Karpas-422 (cell line): ENCODE results near the gene FMR1. TPM values are rescaled to one million over a fixed set of nuclear protein-coding genes. Genes with fewer than 3 reads are reported as not detected.

Experiments
- DNase-seq: peaks from one replicate; pipeline ENCODE4 v3.0.0-alpha.2; 2015
- H2AFZ ChIP-seq: fragments of 200-600 bp; sonication (generic); 2 replicates; pipeline ENCODE4 v1.6.1; 2014; ENCODE audit warnings: antibody characterized with exemption, low read length, mixed read lengths
- H3K27ac ChIP-seq: fragments of 200-600 bp; sonication (generic); 2 replicates; pipeline ENCODE4 v1.5.1; 2014; ENCODE audit warnings: mild to moderate bottlenecking, low read length, moderate library complexity
- H3K27me3 ChIP-seq: fragments of 200-600 bp; sonication (generic); 2 replicates; pipeline ENCODE4 v1.6.1; 2014; ENCODE audit warnings: low read length, mixed read lengths
- H3K36me3 ChIP-seq: fragments of 200-600 bp; sonication (generic); 2 replicates; pipeline ENCODE4 v1.6.1; 2014; ENCODE audit warnings: low read length, mixed read lengths; ENCODE audit not compliant: insufficient read depth
- H3K4me1 ChIP-seq: fragments of 200-600 bp; sonication (generic); 2 replicates; pipeline ENCODE4 v1.6.1; 2014; ENCODE audit warnings: mild to moderate bottlenecking, low read length, mixed read lengths
- H3K4me2 ChIP-seq: fragments of 200-600 bp; sonication (generic); 2 replicates; pipeline ENCODE4 v1.6.1; 2014; ENCODE audit warnings: low read length, low read depth, mild to moderate bottlenecking; ENCODE audit not compliant: poor library complexity, severe bottlenecking
- H3K4me3 ChIP-seq: fragments of 200-600 bp; sonication (generic); 2 replicates; pipeline ENCODE4 v1.5.1; 2014; ENCODE audit warnings: mild to moderate bottlenecking, antibody characterized with exemption, low read length, mixed read lengths
- H3K79me2 ChIP-seq: fragments of 200-600 bp; sonication (generic); 2 replicates; pipeline ENCODE4 v1.6.1; 2014; ENCODE audit warnings: mild to moderate bottlenecking, low read length, mixed read lengths
- H3K9ac ChIP-seq: fragments of 200-600 bp; sonication (generic); 2 replicates; pipeline ENCODE4 v1.6.0; 2014; ENCODE audit warnings: low read length
- H3K9me2 ChIP-seq: fragments of 200-600 bp; sonication (generic), shearing (Covaris generic); replicated peaks from 2 replicates; pipeline ENCODE4 v1.6.0; 2014; ENCODE audit warnings: mild to moderate bottlenecking, low read length, moderate library complexity; ENCODE audit not compliant: insufficient read depth
- H3K9me3 ChIP-seq: fragments of 300-700, 200-600 bp; sonication (generic); 2 replicates; pipeline ENCODE4 v1.6.1; 2014; ENCODE audit warnings: low read length, mixed read lengths
- H4K20me1 ChIP-seq: fragments of 200-600 bp; sonication (generic); 2 replicates; pipeline ENCODE4 v1.6.1; 2014; ENCODE audit warnings: mild to moderate bottlenecking, antibody characterized with exemption, low read length, low read depth; ENCODE audit not compliant: insufficient read depth
- total RNA-seq: library from RNA; depleted of rRNA; stranded (reverse); fragments of >200 nt; shearing (Covaris generic); gene quantifications from 2 replicates; pipeline ENCODE4 v1.2.3, GENCODE V29; 2014; ENCODE audit warnings: low replicate concordance; rRNA removed

The FMR1 gene
- total RNA-seq = 36.5 and 36.6 TPM in 2 replicates

GRCh38 chrX:147911192-147912022 is at the start of gene FMR1:
Gene FMR1 (plus strand): TSS chrX:147911919. CDS start chrX:147912180, 261 bp downstream.
- Histone ChIP-seq H3K4me2 (peak within 1 kb of the TSS; percentile 62), H3K27ac (peak within 1 kb of the TSS; percentile 63), H3K9me3 (no peaks in the 10 kb centered on the region), H3K9ac (peak within 1 kb of the TSS; percentile 85), H3K9me2 (no peaks in the 10 kb centered on the region), H3K79me2 (peaks cover 44% of the 10 kb centered on the region), H3K36me3 (no peaks in the 10 kb centered on the region), H4K20me1 (no peaks in the 10 kb centered on the region), H3K4me1 (peaks cover 38% of the 10 kb centered on the region), H2AFZ (peak within 1 kb of the TSS; percentile 87), H3K4me3 (peak within 1 kb of the TSS; percentile 71), H3K27me3 (no peaks in the 10 kb centered on the region)
- DNase-seq = peak; percentile 96

- no peak overlapping the region for H3K9ac ChIP-seq
- H3K4me3 ChIP-seq = no peak overlapping the region
- H3K27me3 ChIP-seq = no peaks in the 10 kb centered on the region
- H3K4me1 ChIP-seq = no peaks in the 10 kb centered on the region
- H2AFZ ChIP-seq = no peak overlapping the region
- DNase-seq = no peak
- no peaks in the 10 kb centered on the region for H3K36me3 ChIP-seq
- no peak overlapping the region for H3K4me2 ChIP-seq
- H4K20me1 ChIP-seq = no peaks in the 10 kb centered on the region
- H3K9me3 ChIP-seq = no peaks in the 10 kb centered on the region
- no peaks in the 10 kb centered on the region for H3K9me2 ChIP-seq
- no peak overlapping the region for H3K27ac ChIP-seq
- H3K79me2 ChIP-seq = no peaks in the 10 kb centered on the region
Observed at GRCh38 chrX:147875866-147876596, 35.7 kb upstream of the FMR1 start.

- no peaks in the 10 kb centered on the region for H3K79me2 ChIP-seq
- H3K9ac ChIP-seq = no peak overlapping the region
- H3K4me2 ChIP-seq = no peak overlapping the region
- H3K27ac ChIP-seq = no peak overlapping the region
- peaks cover 4% of the 10 kb centered on the region; the same call in 1 of the 2 replicates for H3K9me2 ChIP-seq
- no peaks in the 10 kb centered on the region for H4K20me1 ChIP-seq
- H3K27me3 ChIP-seq = no peaks in the 10 kb centered on the region
- no peaks in the 10 kb centered on the region for H3K4me1 ChIP-seq
- H3K36me3 ChIP-seq = no peaks in the 10 kb centered on the region
- H3K4me3 ChIP-seq = no peak overlapping the region
- DNase-seq = no peak
- H2AFZ ChIP-seq = no peak overlapping the region
- H3K9me3 ChIP-seq = no peaks in the 10 kb centered on the region
Observed at GRCh38 chrX:147876849-147877646, 34.7 kb upstream of the FMR1 start.

GRCh38 chrX:147877726-147878125 is 34.0 kb upstream of the FMR1 start:
- no peaks in the 10 kb centered on the region for H4K20me1 ChIP-seq
- no peaks in the 10 kb centered on the region for H3K9me3 ChIP-seq
- H3K4me3 ChIP-seq = no peak overlapping the region
- H3K27me3 ChIP-seq = no peaks in the 10 kb centered on the region
- no peaks in the 10 kb centered on the region for H3K4me1 ChIP-seq
- no peak overlapping the region for H3K4me2 ChIP-seq
- H3K36me3 ChIP-seq = no peaks in the 10 kb centered on the region
- no peaks in the 10 kb centered on the region for H3K79me2 ChIP-seq
- H3K9ac ChIP-seq = no peak overlapping the region
- H2AFZ ChIP-seq = 0 out of 2 replicates have a peak overlapping the region, but pooled peaks have one; percentile 14
- peaks cover 4% of the 10 kb centered on the region; the same call in 1 of the 2 replicates for H3K9me2 ChIP-seq
- DNase-seq = no peak
- no peak overlapping the region for H3K27ac ChIP-seq

GRCh38 chrX:147884958-147885357 is 26.8 kb upstream of the FMR1 start:
- Histone ChIP-seq H3K9me3 (no peaks in the 10 kb centered on the region), H3K9me2 (peaks cover 4% of the 10 kb centered on the region; the same call in 1 of the 2 replicates), H3K79me2 (no peaks in the 10 kb centered on the region), H3K27ac (no peak overlapping the region), H4K20me1 (no peaks in the 10 kb centered on the region), H3K4me2 (no peak overlapping the region), H2AFZ (no peak overlapping the region), H3K4me3 (no peak overlapping the region), H3K27me3 (0 out of 2 replicates have a peak, but pooled peaks cover 4% of the 10 kb centered on the region), H3K9ac (no peak overlapping the region), H3K36me3 (no peaks in the 10 kb centered on the region), H3K4me1 (no peaks in the 10 kb centered on the region)
- no peak for DNase-seq

- Histone ChIP-seq H3K27me3 (0 out of 2 replicates have a peak, but pooled peaks cover 4% of the 10 kb centered on the region), H3K9me3 (no peaks in the 10 kb centered on the region), H3K4me1 (no peaks in the 10 kb centered on the region), H3K79me2 (no peaks in the 10 kb centered on the region), H3K9ac (no peak overlapping the region), H3K4me3 (no peak overlapping the region), H2AFZ (no peak overlapping the region), H3K27ac (no peak overlapping the region), H3K36me3 (no peaks in the 10 kb centered on the region), H3K4me2 (no peak overlapping the region), H4K20me1 (no peaks in the 10 kb centered on the region), H3K9me2 (no peaks in the 10 kb centered on the region)
- DNase-seq = no peak
Observed at GRCh38 chrX:147890756-147891155, 21.0 kb upstream of the FMR1 start.

- Histone ChIP-seq H2AFZ (no peak overlapping the region), H3K9me2 (no peaks in the 10 kb centered on the region), H4K20me1 (no peaks in the 10 kb centered on the region), H3K4me1 (no peaks in the 10 kb centered on the region), H3K36me3 (no peaks in the 10 kb centered on the region), H3K9me3 (no peaks in the 10 kb centered on the region), H3K79me2 (no peaks in the 10 kb centered on the region), H3K9ac (no peak overlapping the region), H3K4me3 (no peak overlapping the region), H3K27me3 (0 out of 2 replicates have a peak, but pooled peaks cover 4% of the 10 kb centered on the region), H3K27ac (no peak overlapping the region), H3K4me2 (no peak overlapping the region)
- DNase-seq = no peak
Observed at GRCh38 chrX:147891896-147892295, 19.8 kb upstream of the FMR1 start.
